Lower lobe of right lung (tissue), 2 donors: ENCODE measurements around the gene RLF. TPM values are rescaled to one million over a fixed set of nuclear protein-coding genes. Genes with fewer than 3 reads are reported as not detected.
"Not testable (repeated sequence)": the region's sequence is repeated elsewhere in the genome, so short reads cannot be mapped to it uniquely, and the experiment has no call there.

Experiments used
- ATAC-seq, 2 donors: fragments of 200-7000 bp; cut with Tn5 transposase; one replicate each; pipeline ENCODE4 v1.9.1; 2020 to 2022; ENCODE audit warnings: mild to moderate bottlenecking in 2 of 2, moderate library complexity in 2 of 2
- DNase-seq: peaks from one replicate; pipeline ENCODE4 v3.0.0-alpha.2; 2020
- H3K27ac ChIP-seq: fragments of 200-600 bp; one replicate; pipeline ENCODE4 v1.8.0; 2022
- H3K27me3 ChIP-seq: fragments of 200-600 bp; one replicate; pipeline ENCODE4 v1.8.0; 2022; ENCODE audit warnings: low read depth
- H3K36me3 ChIP-seq: fragments of 200-600 bp; one replicate; pipeline ENCODE4 v1.8.0; 2022; ENCODE audit warnings: mild to moderate bottlenecking
- H3K4me1 ChIP-seq: fragments of 200-600 bp; one replicate; pipeline ENCODE4 v1.8.0; 2022
- H3K4me3 ChIP-seq: fragments of 200-600 bp; one replicate; pipeline ENCODE4 v1.8.0; 2022; ENCODE audit warnings: mild to moderate bottlenecking
- H3K9me3 ChIP-seq: fragments of 200-600 bp; one replicate; pipeline ENCODE4 v1.8.0; 2022
- CTCF ChIP-seq: fragments of 200-600 bp; IDR thresholded peaks from one replicate; pipeline ENCODE4 v1.8.0; 2022; ENCODE audit warnings: antibody characterized with exemption, mild to moderate bottlenecking
- intact Hi-C: fragments of 100-400 bp; cut with DNase I; formaldehyde crosslinking; loops from one replicate; pipeline ENCODE4 v1.11.0; 2022
- total RNA-seq: library from RNA; stranded (reverse); fragmentation: NEBNext Ultra II Directional; extraction: Animal tissue kit (Norgen Biotek cat#: 25700); gene quantifications from one replicate; pipeline ENCODE4 v1.2.1, GENCODE V29; 2021
- donor health status: DM: no; HTN: yes; CAD: no; lungs with severe emphysema.

RLF gene
- total RNA-seq, 1 donor from 2014 or later, result 13.4 TPM

GRCh38 chr1:40167317-40167716, 6.1 kb downstream of the RLF start:
- intact Hi-C loops, result no loop called here
- H3K4me1 ChIP-seq, result peaks cover 48% of the 10 kb centered on the region
- H3K36me3 ChIP-seq, result no peaks in the 10 kb centered on the region
- no peaks in the 10 kb centered on the region for H3K9me3 ChIP-seq
- DNase-seq (no peak), ATAC-seq (no peak)
- H3K27ac ChIP-seq, result no peak overlapping the region
- TF ChIP-seq CTCF, result no peak
- H3K4me3 ChIP-seq, result no peak overlapping the region
- H3K27me3 ChIP-seq, result no peaks in the 10 kb centered on the region

- Histone ChIP-seq H3K4me1 (peaks cover 35% of the 10 kb centered on the region), H3K36me3 (no peaks in the 10 kb centered on the region), H3K4me3 (no peak overlapping the region), H3K27me3 (no peaks in the 10 kb centered on the region), H3K9me3 (no peaks in the 10 kb centered on the region), H3K27ac (no peak overlapping the region)
- intact Hi-C loops, result no loop called here
- DNase-seq (no peak), ATAC-seq (no peak)
- no peak for TF ChIP-seq CTCF
Measured at GRCh38 chr1:40171036-40171435, 9.8 kb downstream of the RLF start.

- no peak for ATAC-seq
- intact Hi-C loops, result no loop called here
- no peak overlapping the region for H3K4me3 ChIP-seq
- H3K27me3 ChIP-seq, result no peaks in the 10 kb centered on the region
- no peak for DNase-seq
- no peak overlapping the region for H3K27ac ChIP-seq
- no peaks in the 10 kb centered on the region for H3K36me3 ChIP-seq
- no peak for TF ChIP-seq CTCF
- peaks cover 34% of the 10 kb centered on the region for H3K4me1 ChIP-seq
- H3K9me3 ChIP-seq, result no peaks in the 10 kb centered on the region
Measured at GRCh38 chr1:40174788-40175187, 13.6 kb downstream of the RLF start.

GRCh38 chr1:40176989-40177388, 15.8 kb downstream of the RLF start:
- H3K36me3 ChIP-seq, H3K27ac ChIP-seq, DNase-seq, H3K4me3 ChIP-seq, H3K27me3 ChIP-seq, intact Hi-C loops, ATAC-seq, H3K9me3 ChIP-seq: not testable (repeated sequence)
- H3K4me1 ChIP-seq, result peaks cover 21% of the 10 kb centered on the region

- DNase-seq (no peak), ATAC-seq (no peak)
- TF ChIP-seq CTCF, result no peak
- Histone ChIP-seq H3K4me3 (no peak overlapping the region), H3K9me3 (no peaks in the 10 kb centered on the region), H3K4me1 (peaks cover 22% of the 10 kb centered on the region), H3K27me3 (no peaks in the 10 kb centered on the region), H3K36me3 (no peaks in the 10 kb centered on the region), H3K27ac (no peak overlapping the region)
- intact Hi-C loops, result no loop called here
Measured at GRCh38 chr1:40178200-40178599, 17.0 kb downstream of the RLF start.

GRCh38 chr1:40179496-40180089, 18.4 kb downstream of the RLF start:
- DNase-seq, result no peak
- H3K9me3 ChIP-seq, result no peaks in the 10 kb centered on the region
- no peak for TF ChIP-seq CTCF
- no peak overlapping the region for H3K27ac ChIP-seq
- no peak overlapping the region for H3K4me3 ChIP-seq
- H3K36me3 ChIP-seq, result no peaks in the 10 kb centered on the region
- no peaks in the 10 kb centered on the region for H3K27me3 ChIP-seq
- H3K4me1 ChIP-seq, result peaks cover 21% of the 10 kb centered on the region
- ATAC-seq, result no peak
- intact Hi-C loops, result no loop called here
